ENCODE measurements around the gene UBXN7. TPM values are rescaled to one million over a fixed set of nuclear protein-coding genes. Genes with fewer than 3 reads are reported as not detected.

UBXN7 gene
- total and polyA plus RNA-seq, 2 of the 13 experiments (the other 11 are each of a cell fraction or from before 2014, with no cell fraction given) = 12.5 to 15.9 TPM

- Histone ChIP-seq H2AFZ (ENCODE audit: low read length) (no peak overlapping the region), H3K4me1 (ENCODE audit: insufficient read depth, low read length) (no peaks in the 10 kb centered on the region), H3K9ac (ENCODE audit: insufficient read depth, low read depth, low read length) (no peak overlapping the region), H3K4me2 (ENCODE audit: low read depth, low read length) (no peak overlapping the region), H3K36me3 (replicated peaks in 1 of 2; ENCODE audit: control insufficient read depth in 1 of 2, insufficient read depth in 2 of 2, low read length in 2 of 2) (peaks cover 17 to 61% of the 10 kb centered on the region in 2 experiments), H3K4me3 (replicated peaks in 1 of 3; ENCODE audit: insufficient read depth in 1 of 3, low read depth in 2 of 3, low read length in 3 of 3) (no peak overlapping the region), H3K79me2 (ENCODE audit: insufficient read depth, low read length) (no peaks in the 10 kb centered on the region), H3K27me3 (ENCODE audit: control insufficient read depth in 1 of 2, insufficient read depth in 2 of 2, low read length in 2 of 2) (no peaks in the 10 kb centered on the region), H3K27ac (ENCODE audit: extremely low read length, insufficient read depth, low read length) (no peak overlapping the region), H3K9me3 (ENCODE audit: low read length) (no peaks in the 10 kb centered on the region), H4K20me1 (ENCODE audit: insufficient read depth, low read length) (peaks cover 3% of the 10 kb centered on the region; the same call in 1 of the 2 replicates)
- CTCF ChIA-PET (ENCODE audit: low intra/inter-chr PET ratio, low total read pairs) = no interaction called here
- TF ChIP-seq ATRX (CRISPR knock-in tag; IDR thresholded peaks at IDR 0.05; ENCODE audit: borderline replicate concordance) (no peak), NCOR1 (IDR thresholded peaks at IDR 0.05; ENCODE audit: borderline replicate concordance, low read length) (no peak), CEBPB (IDR thresholded peaks at IDR 0.05; ENCODE audit: borderline replicate concordance, low read depth, low read length) (no peak), U2AF1 (optimal IDR thresholded peaks at IDR 0.05; ENCODE audit: low read depth, low read length) (no peak), SMC3 (IDR thresholded peaks at IDR 0.05; ENCODE audit: low read length) (no peak), ZNF124 (CRISPR knock-in tag; IDR thresholded peaks at IDR 0.05) (no peak), CSRNP1 (CRISPR knock-in tag; IDR thresholded peaks at IDR 0.05) (no peak), CSRNP2 (CRISPR knock-in tag; conservative IDR thresholded peaks at IDR 0.05; ENCODE audit: low read depth) (no peak), TFDP1 (CRISPR knock-in tag; IDR thresholded peaks at IDR 0.05; ENCODE audit: borderline replicate concordance) (no peak), ISX (CRISPR knock-in tag; conservative IDR thresholded peaks at IDR 0.05) (no peak), ZFP62 (CRISPR knock-in tag; IDR thresholded peaks at IDR 0.05) (no peak), ZNF597 (CRISPR knock-in tag; IDR thresholded peaks at IDR 0.05) (no peak)
- in situ Hi-C loops (cut with HindIII; ENCODE audit: extremely low pct_ligation_motif_present, low pct_unique_long_range_greater_than_20kb) (no loop called here), intact Hi-C loops (cut with micrococcal nuclease; ENCODE audit: unreplicated experiment) (no loop called here)
- POLR2A ChIA-PET = no interaction called here
- no peak for FAIRE-seq
- 95% methylated on average over 6 of the region's 6 CpGs for WGBS (ENCODE audit: low lambda C conversion rate)
- ATAC-seq = no peak
- no TSS peak for BruUV-seq (replicated peaks)
- DNase-seq (ENCODE audit: low spot score) = no peak
Observed at GRCh38 chr3:196400331-196400730, 31.9 kb downstream of the UBXN7 start.
